BJ (cell line): Measurements from ENCODE around the gene CCSAP. TPM values are rescaled to one million over a fixed set of nuclear protein-coding genes. Genes with fewer than 3 reads are reported as not detected.
"Not testable (repeated sequence)": the region's sequence is repeated elsewhere in the genome, so short reads cannot be mapped to it uniquely, and the experiment has no call there.

Experiments used
- CTCF ChIA-PET: fragments of 350-600 bp; formaldehyde crosslinking; extraction: SDS; loops from one replicate; lab custom pipeline; 2021; ENCODE audit warnings: antibody characterized with exemption, inconsistent platforms; lab: Yijun Ruan, JAX
- POLR2A ChIA-PET: fragments of 300-600 bp; sonication (Branson Sonifier 250); formaldehyde crosslinking; extraction: SDS; loops from one replicate; lab custom pipeline; 2021; ENCODE audit warnings: antibody characterized with exemption; lab: Charles Lee
- DNase-seq: peaks from one replicate; pipeline ENCODE4 v3.0.0-alpha.2; 2011; ENCODE audit warnings: low read depth
- H3K27me3 ChIP-seq: 2 replicates; pipeline ENCODE4 v1.6.0; 2011; ENCODE audit warnings: low read length; ENCODE audit not compliant: control insufficient read depth, insufficient read depth
- H3K36me3 ChIP-seq: 2 replicates; pipeline ENCODE4 v1.5.1; 2011; ENCODE audit warnings: low read length; ENCODE audit not compliant: control insufficient read depth, insufficient read depth
- H3K4me3 ChIP-seq: 2 replicates; pipeline ENCODE4 v1.5.1; 2011; ENCODE audit warnings: low read depth, mild to moderate bottlenecking, control low read depth, low read length
- CTCF ChIP-seq: IDR thresholded peaks from 2 replicates; pipeline ENCODE4 v1.5.1; 2011; ENCODE audit warnings: low read depth, mild to moderate bottlenecking, control low read depth, inconsistent platforms, low read length, moderate library complexity; ENCODE audit not compliant: insufficient read depth
- polyA plus RNA-seq: library from polyadenylated mRNA; depleted of rRNA; stranded (reverse); fragments of >200 nt; gene quantifications from 2 replicates; pipeline ENCODE4 v1.2.3, GENCODE V29; 2011

The CCSAP gene
- polyA plus RNA-seq, 1 experiment, result 1.4 TPM

GRCh38 chr1:229334269-229334668 is 8.6 kb downstream of the CCSAP start:
- H3K27me3 ChIP-seq, result no peaks in the 10 kb centered on the region
- TF ChIP-seq CTCF, result no peak
- DNase-seq, result no peak
- ChIA-PET CTCF (no interaction called here), POLR2A (no interaction called here)
- H3K36me3 ChIP-seq, result no peaks in the 10 kb centered on the region
- no peak overlapping the region for H3K4me3 ChIP-seq

GRCh38 chr1:229328598-229329362 is 14.1 kb downstream of the CCSAP start:
- Histone ChIP-seq H3K27me3 (no peaks in the 10 kb centered on the region), H3K4me3 (no peak overlapping the region), H3K36me3 (peaks cover 1% of the 10 kb centered on the region; the same call in 1 of the 2 replicates)
- no peak for TF ChIP-seq CTCF
- ChIA-PET CTCF (no interaction called here), POLR2A (no interaction called here)
- DNase-seq, result no peak

GRCh38 chr1:229327765-229328164 is 15.1 kb downstream of the CCSAP start:
- POLR2A ChIA-PET, H3K36me3 ChIP-seq, H3K27me3 ChIP-seq, H3K4me3 ChIP-seq, DNase-seq, CTCF ChIA-PET: not testable (repeated sequence)

GRCh38 chr1:229326601-229327000 is 16.2 kb downstream of the CCSAP start:
- Histone ChIP-seq H3K36me3 (peaks cover 1% of the 10 kb centered on the region; the same call in 1 of the 2 replicates), H3K4me3 (no peak overlapping the region), H3K27me3 (no peaks in the 10 kb centered on the region)
- DNase-seq, result no peak
- ChIA-PET CTCF (no interaction called here), POLR2A (no interaction called here)
- TF ChIP-seq CTCF, result no peak

- DNase-seq, result no peak
- H3K36me3 ChIP-seq, result peaks cover 1% of the 10 kb centered on the region; the same call in 1 of the 2 replicates
- no peaks in the 10 kb centered on the region for H3K27me3 ChIP-seq
- ChIA-PET POLR2A (no interaction called here), CTCF (interaction anchor here (0.8 kb wide), 1 partner anchor 115 kb away, joined by 3 read pairs; no protein-coding TSS in a partner anchor)
- TF ChIP-seq CTCF, result no peak
- H3K4me3 ChIP-seq, result no peak overlapping the region
Observed at GRCh38 chr1:229325853-229326487, 16.9 kb downstream of the CCSAP start.
